Subcutaneous abdominal adipose tissue (tissue), 5 donors: Measurements from ENCODE around the gene MRPS14.
A peak's percentile ranks its signal among the peaks of the same experiment; 100 is the strongest.

Experiments
- H3K27ac ChIP-seq: one replicate; pipeline ENCODE4 v1.7.0; 2013; ENCODE audit warnings: low read depth, mild to moderate bottlenecking, inconsistent platforms, low read length, moderate library complexity
- H3K27me3 ChIP-seq, 5 donors: one replicate each; pipeline ENCODE4 v1.7.0; 2013; ENCODE audit warnings: low read length in 5 of 5, inconsistent platforms in 1 of 5; ENCODE audit not compliant: control insufficient read depth in 5 of 5, insufficient read depth in 4 of 5
- H3K36me3 ChIP-seq, 5 donors: one replicate each; pipeline ENCODE4 v1.7.0; 2013; ENCODE audit warnings: low read length in 5 of 5; ENCODE audit not compliant: control insufficient read depth in 5 of 5, insufficient read depth in 5 of 5
- H3K4me1 ChIP-seq, 5 donors: one replicate each; pipeline ENCODE4 v1.7.0; 2013; ENCODE audit warnings: low read length in 5 of 5, mild to moderate bottlenecking in 3 of 5, moderate library complexity in 1 of 5; ENCODE audit not compliant: control insufficient read depth in 5 of 5, insufficient read depth in 5 of 5
- H3K4me3 ChIP-seq, 5 donors: one replicate each; pipeline ENCODE4 v1.7.0; 2013; ENCODE audit warnings: low read length in 5 of 5, low read depth in 1 of 5
- H3K9ac ChIP-seq, 5 donors: one replicate each; pipeline ENCODE4 v1.7.0; 2013; ENCODE audit warnings: low read length in 5 of 5, mild to moderate bottlenecking in 4 of 5, moderate library complexity in 3 of 5
- H3K9me3 ChIP-seq, 5 donors: one replicate each; pipeline ENCODE4 v1.7.0; 2013; ENCODE audit warnings: low read length in 5 of 5; ENCODE audit not compliant: control insufficient read depth in 5 of 5
- donor health status: healthy.
- donor health status: healthy.
- donor health status: healthy.
- donor health status: healthy.
- donor health status: healthy.

MRPS14 gene

GRCh38 chr1:174989536-174990220, 33.5 kb downstream of the MRPS14 start:
- H3K4me1 ChIP-seq: peaks cover 0 to 18% (median 12%) of the 10 kb centered on the region in 5 donors
- H3K9me3 ChIP-seq: no peaks in the 10 kb centered on the region
- H3K4me3 ChIP-seq: peak overlapping the region; percentile 3 to 88 (median 80)
- H3K9ac ChIP-seq: peak overlapping the region in 4 of 5 donors; percentile 85 to 97 (median 88)
- peaks cover 0 to 3% (median 0%) of the 10 kb centered on the region in 5 donors for H3K36me3 ChIP-seq
- H3K27ac ChIP-seq: peak overlapping the region; percentile 43
- H3K27me3 ChIP-seq: no peaks in the 10 kb centered on the region

- Histone ChIP-seq H3K36me3 (peaks cover 0 to 2% (median 0%) of the 10 kb centered on the region in 5 donors), H3K9ac (no peak overlapping the region), H3K4me1 (peaks cover 0 to 18% (median 12%) of the 10 kb centered on the region in 5 donors), H3K4me3 (no peak overlapping the region), H3K27me3 (no peaks in the 10 kb centered on the region), H3K27ac (peak overlapping the region; percentile 43), H3K9me3 (no peaks in the 10 kb centered on the region)
Measured at GRCh38 chr1:174988986-174989385, 34.2 kb downstream of the MRPS14 start.

DNA sequence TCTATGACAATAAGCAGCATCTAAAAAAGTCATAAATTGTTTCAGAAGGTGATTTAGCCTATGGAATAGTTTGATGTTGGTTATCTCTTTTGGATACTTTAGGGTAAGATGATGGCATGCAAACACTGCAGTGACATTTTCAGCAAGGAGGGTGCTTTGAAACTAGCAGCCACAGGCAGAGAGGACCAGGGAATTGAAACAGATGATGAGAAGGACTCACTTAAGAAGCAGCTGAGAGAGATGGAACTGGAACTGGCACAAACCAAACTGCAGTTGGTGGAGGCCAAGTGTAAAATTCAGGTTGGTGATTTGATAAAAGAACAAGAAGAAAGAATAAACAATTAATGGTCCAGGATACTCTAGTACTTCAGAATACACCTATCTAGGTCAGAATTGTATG, 34.7 kb downstream of the MRPS14 start:
- Histone ChIP-seq H3K9ac (no peak overlapping the region), H3K4me1 (peaks cover 0 to 18% (median 12%) of the 10 kb centered on the region in 5 donors), H3K36me3 (no peaks in the 10 kb centered on the region), H3K4me3 (no peak overlapping the region), H3K9me3 (no peaks in the 10 kb centered on the region), H3K27me3 (no peaks in the 10 kb centered on the region), H3K27ac (no peak overlapping the region)

DNA sequence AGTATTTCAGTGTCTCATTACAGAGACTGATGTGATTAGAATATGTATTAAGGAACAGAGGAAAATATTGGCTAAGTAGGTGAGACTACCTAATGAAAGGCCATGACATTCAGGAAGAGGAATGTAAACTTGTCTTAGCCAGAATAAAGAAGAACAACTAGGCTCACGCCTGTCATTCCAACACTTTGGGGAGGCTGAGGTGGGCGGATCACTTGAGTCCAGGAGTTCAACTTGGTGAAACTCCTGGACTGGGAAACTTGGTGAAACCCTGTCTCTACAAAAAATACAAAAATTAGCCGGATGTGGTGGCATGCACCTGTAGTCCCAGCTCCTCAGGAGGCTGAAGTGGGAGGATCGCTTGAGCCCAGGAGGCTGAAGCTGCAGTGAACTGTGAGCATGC, 38.3 kb downstream of the MRPS14 start:
- H3K9me3 ChIP-seq: peaks cover 0 to 2% (median 0%) of the 10 kb centered on the region in 5 donors
- H3K36me3 ChIP-seq: peaks cover 0 to 11% (median 4%) of the 10 kb centered on the region in 5 donors
- H3K27ac ChIP-seq: no peak overlapping the region
- no peak overlapping the region for H3K4me3 ChIP-seq
- peaks cover 0 to 11% (median 8%) of the 10 kb centered on the region in 5 donors for H3K4me1 ChIP-seq
- H3K27me3 ChIP-seq: no peaks in the 10 kb centered on the region
- no peak overlapping the region for H3K9ac ChIP-seq

- H3K9me3 ChIP-seq: peaks cover 0 to 2% (median 0%) of the 10 kb centered on the region in 5 donors
- no peak overlapping the region for H3K27ac ChIP-seq
- H3K4me1 ChIP-seq: no peaks in the 10 kb centered on the region
- H3K27me3 ChIP-seq: no peaks in the 10 kb centered on the region
- H3K4me3 ChIP-seq: no peak overlapping the region
- H3K36me3 ChIP-seq: peaks cover 4 to 13% (median 4%) of the 10 kb centered on the region in 5 donors
- no peak overlapping the region for H3K9ac ChIP-seq
Measured at GRCh38 chr1:174982971-174983689, 40.1 kb downstream of the MRPS14 start.

DNA sequence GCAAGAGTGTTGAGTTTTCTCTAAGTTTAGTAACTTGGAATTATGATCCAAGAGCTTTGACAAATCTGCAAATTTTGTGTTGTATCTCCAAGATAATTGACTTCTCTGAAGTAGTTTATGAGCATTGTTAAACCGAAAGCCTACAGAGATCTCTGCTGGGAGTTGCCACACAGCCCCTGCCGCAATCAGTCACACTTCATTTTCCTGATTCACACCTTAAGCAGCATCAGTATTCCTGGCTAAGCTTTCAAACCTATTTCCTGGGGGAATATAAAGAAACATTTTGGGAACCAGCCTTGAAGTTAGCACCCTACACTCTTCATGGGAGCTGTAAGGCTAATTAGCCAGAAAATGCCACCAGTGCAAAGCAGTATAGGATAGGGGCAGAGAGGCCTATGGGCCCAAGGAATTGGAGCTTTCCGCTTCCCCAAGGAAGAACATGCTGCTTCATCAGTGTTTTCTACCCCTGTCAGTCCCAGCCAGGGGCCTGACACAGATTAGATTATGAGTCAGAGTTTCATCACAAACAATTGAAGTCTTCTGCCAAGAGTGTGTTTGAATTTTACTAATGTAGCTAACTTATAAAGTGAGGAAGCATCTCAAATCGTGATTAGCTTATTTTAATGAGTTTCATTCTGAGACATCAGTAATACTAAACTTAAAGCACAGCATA, 46.7 kb downstream of the MRPS14 start:
- H3K4me1 ChIP-seq: peaks cover 0 to 25% (median 12%) of the 10 kb centered on the region in 5 donors
- peaks cover 4 to 18% (median 5%) of the 10 kb centered on the region in 5 donors for H3K36me3 ChIP-seq
- no peak overlapping the region for H3K9ac ChIP-seq
- H3K27ac ChIP-seq: peak overlapping the region; percentile 43
- no peaks in the 10 kb centered on the region for H3K9me3 ChIP-seq
- H3K27me3 ChIP-seq: no peaks in the 10 kb centered on the region
- H3K4me3 ChIP-seq: no peak overlapping the region

- H3K27me3 ChIP-seq: no peaks in the 10 kb centered on the region
- H3K36me3 ChIP-seq: peaks cover 0 to 14% (median 4%) of the 10 kb centered on the region in 5 donors
- peaks cover 0 to 25% (median 15%) of the 10 kb centered on the region in 5 donors for H3K4me1 ChIP-seq
- no peak overlapping the region for H3K4me3 ChIP-seq
- no peak overlapping the region for H3K9ac ChIP-seq
- no peaks in the 10 kb centered on the region for H3K9me3 ChIP-seq
- peak overlapping the region; percentile 43 for H3K27ac ChIP-seq
Measured at GRCh38 chr1:174975764-174976163, 47.5 kb downstream of the MRPS14 start.

GRCh38 chr1:174974711-174975119, 48.5 kb downstream of the MRPS14 start:
- no peak overlapping the region for H3K27ac ChIP-seq
- no peaks in the 10 kb centered on the region for H3K27me3 ChIP-seq
- H3K9me3 ChIP-seq: no peaks in the 10 kb centered on the region
- H3K4me1 ChIP-seq: peaks cover 0 to 25% (median 15%) of the 10 kb centered on the region in 5 donors
- no peak overlapping the region for H3K4me3 ChIP-seq
- peaks cover 0 to 14% (median 4%) of the 10 kb centered on the region in 5 donors for H3K36me3 ChIP-seq
- no peak overlapping the region for H3K9ac ChIP-seq

DNA sequence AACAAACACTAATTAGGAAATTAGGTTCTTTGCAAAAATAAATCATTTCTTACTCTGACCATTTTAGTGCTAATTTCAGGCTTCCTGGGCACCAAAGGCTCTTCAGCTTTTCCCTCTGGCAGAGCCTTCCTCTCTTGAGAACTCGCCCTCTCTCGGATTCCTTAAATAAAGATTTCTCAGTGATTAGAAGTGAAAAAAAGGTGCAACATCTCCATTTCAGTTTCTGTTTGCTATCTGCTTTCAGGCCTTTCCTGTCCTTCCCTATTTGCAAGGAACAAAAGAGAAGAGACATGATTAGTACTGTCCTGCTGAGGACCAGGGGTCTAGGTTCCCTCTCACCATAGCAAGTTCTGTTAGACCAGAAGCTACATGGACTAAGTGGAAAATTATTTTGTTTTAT, 51.3 kb downstream of the MRPS14 start:
- H3K4me3 ChIP-seq: no peak overlapping the region
- no peaks in the 10 kb centered on the region for H3K27me3 ChIP-seq
- H3K27ac ChIP-seq: no peak overlapping the region
- H3K9me3 ChIP-seq: no peaks in the 10 kb centered on the region
- peak overlapping the region in 1 of 5 donors; percentile 17 for H3K9ac ChIP-seq
- peaks cover 0 to 8% (median 0%) of the 10 kb centered on the region in 5 donors for H3K36me3 ChIP-seq
- peaks cover 0 to 35% (median 32%) of the 10 kb centered on the region in 5 donors for H3K4me1 ChIP-seq
